Endodermal cell (in vitro differentiated cells): ENCODE measurements around the gene C1orf116. TPM values are rescaled to one million over a fixed set of nuclear protein-coding genes. Genes with fewer than 3 reads are reported as not detected.

Source experiments
- DNase-seq: peaks from one replicate; pipeline ENCODE4 v3.0.0-alpha.2; 2017
- H3K27ac ChIP-seq: 2 replicates; pipeline ENCODE4 v1.5.1; 2013; ENCODE audit warnings: mild to moderate bottlenecking, low read depth, low read length, moderate library complexity
- H3K27me3 ChIP-seq: 2 replicates; pipeline ENCODE4 v1.6.1; 2013; ENCODE audit warnings: mild to moderate bottlenecking, low read length, moderate library complexity; ENCODE audit not compliant: insufficient read depth, control insufficient read depth, poor library complexity, severe bottlenecking
- H3K36me3 ChIP-seq: 2 replicates; pipeline ENCODE4 v1.7.0; 2013; ENCODE audit warnings: mild to moderate bottlenecking, low read length, moderate library complexity; ENCODE audit not compliant: control insufficient read depth, insufficient read depth
- H3K4me1 ChIP-seq: one replicate; pipeline ENCODE4 v1.7.0; 2013; ENCODE audit warnings: low read length; ENCODE audit not compliant: control insufficient read depth, insufficient read depth
- H3K4me3 ChIP-seq: 2 replicates; pipeline ENCODE4 v1.5.1; 2013; ENCODE audit warnings: mild to moderate bottlenecking, low read length, moderate library complexity
- H3K9ac ChIP-seq: 2 replicates; pipeline ENCODE4 v1.6.1; 2013; ENCODE audit warnings: mild to moderate bottlenecking, low read length, moderate library complexity; ENCODE audit not compliant: poor library complexity, severe bottlenecking; ENCODE audit errors: extremely low read depth
- H3K9me3 ChIP-seq: 2 replicates; pipeline ENCODE4 v1.6.1; 2013; ENCODE audit warnings: mild to moderate bottlenecking, low read length, moderate library complexity; ENCODE audit not compliant: control insufficient read depth
- H3K27ac Mint-ChIP-seq: 2 replicates; pipeline ENCODE4 v1.8.0; 2020; ENCODE audit warnings: mixed read lengths
- H3K27me3 Mint-ChIP-seq: 2 replicates; pipeline ENCODE4 v1.8.0; 2021; ENCODE audit warnings: mild to moderate bottlenecking, mixed read lengths; ENCODE audit not compliant: insufficient read depth
- H3K36me3 Mint-ChIP-seq: 2 replicates; pipeline ENCODE4 v1.8.0; 2020; ENCODE audit warnings: low read depth, mixed read lengths
- H3K4me1 Mint-ChIP-seq: 2 replicates; pipeline ENCODE4 v1.8.0; 2020; ENCODE audit warnings: mixed read lengths
- H3K4me3 Mint-ChIP-seq: 2 replicates; pipeline ENCODE4 v1.8.0; 2020; ENCODE audit warnings: mild to moderate bottlenecking, moderate library complexity, mixed read lengths
- H3K9me3 Mint-ChIP-seq: 2 replicates; pipeline ENCODE4 v1.8.0; 2020; ENCODE audit warnings: mild to moderate bottlenecking, mixed read lengths
- WGBS, 2 experiments: methylation state at CpG; one replicate each; pipeline versions ENCODE4 v1.1.5 to v1.1.7; 2013; ENCODE audit warnings: missing lambda C conversion rate in 2 of 2, mixed read lengths in 1 of 2; ENCODE audit not compliant: insufficient coverage in 1 of 2, insufficient read length in 1 of 2; 5-methylcytosine and 5-hydroxymethylcytosine counted together
- total RNA-seq, 2 donors: library from RNA; stranded (reverse); fragmentation: NEBNext Ultra II Directional in 1 of 2; extraction: Animal tissue kit (Norgen Biotek cat#: 25700) in 1 of 2; gene quantifications; 2 replicates in 1 of 2; 3 replicates in 1 of 2; pipeline ENCODE4 v1.2.1, GENCODE V29; 2021
- TF ChIP-seq, protein P1 (sequence below): fragments of 200-600 bp; sonication (generic); conservative IDR thresholded peaks from 2 replicates; pipeline ENCODE4 v1.5.0; 2021; ENCODE audit warnings: antibody characterized with exemption, mild to moderate bottlenecking

Gene C1orf116
- total RNA-seq, 2 donors from 2014 or later = 0.55 to 0.60 TPM

DNA sequence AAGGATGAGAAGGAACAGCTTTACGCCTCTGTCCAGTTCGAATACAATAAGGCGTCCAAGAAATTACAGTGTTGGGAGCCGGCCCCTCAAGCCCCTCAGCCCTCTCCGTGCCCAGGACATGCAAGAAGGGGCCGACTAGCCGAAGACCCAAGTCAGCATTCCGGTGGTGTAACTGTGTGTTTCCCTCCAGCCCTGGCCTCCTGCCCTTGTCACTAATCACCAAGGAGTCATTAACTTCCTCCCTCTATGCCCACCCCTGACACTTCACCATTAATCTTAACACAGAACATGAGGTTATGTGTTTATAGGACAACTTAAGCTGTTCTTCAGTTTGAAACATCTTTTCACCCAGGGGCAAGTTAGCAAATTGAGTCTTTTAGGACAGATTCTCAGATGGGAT is 39.7 kb upstream of the C1orf116 start:
- H3K9me3 ChIP-seq = no peaks in the 10 kb centered on the region
- H3K9ac ChIP-seq = no peak overlapping the region
- H3K4me1 ChIP-seq = peaks cover 8% of the 10 kb centered on the region
- Mint-ChIP-seq H3K4me1 (peaks cover 4% of the 10 kb centered on the region), H3K36me3 (peaks cover 20% of the 10 kb centered on the region), H3K4me3 (no peak overlapping the region), H3K27ac (no peak overlapping the region), H3K27me3 (no peaks in the 10 kb centered on the region), H3K9me3 (no peaks in the 10 kb centered on the region)
- no peak overlapping the region for H3K4me3 ChIP-seq
- no peak overlapping the region for H3K27ac ChIP-seq
- peaks cover 4% of the 10 kb centered on the region for H3K36me3 ChIP-seq
- 95 to 97% methylated on average over 8 of the region's 8 CpGs for WGBS, 2 experiments
- H3K27me3 ChIP-seq = no peaks in the 10 kb centered on the region
- peak; percentile 29 for DNase-seq
- TF ChIP-seq, protein P1, sequence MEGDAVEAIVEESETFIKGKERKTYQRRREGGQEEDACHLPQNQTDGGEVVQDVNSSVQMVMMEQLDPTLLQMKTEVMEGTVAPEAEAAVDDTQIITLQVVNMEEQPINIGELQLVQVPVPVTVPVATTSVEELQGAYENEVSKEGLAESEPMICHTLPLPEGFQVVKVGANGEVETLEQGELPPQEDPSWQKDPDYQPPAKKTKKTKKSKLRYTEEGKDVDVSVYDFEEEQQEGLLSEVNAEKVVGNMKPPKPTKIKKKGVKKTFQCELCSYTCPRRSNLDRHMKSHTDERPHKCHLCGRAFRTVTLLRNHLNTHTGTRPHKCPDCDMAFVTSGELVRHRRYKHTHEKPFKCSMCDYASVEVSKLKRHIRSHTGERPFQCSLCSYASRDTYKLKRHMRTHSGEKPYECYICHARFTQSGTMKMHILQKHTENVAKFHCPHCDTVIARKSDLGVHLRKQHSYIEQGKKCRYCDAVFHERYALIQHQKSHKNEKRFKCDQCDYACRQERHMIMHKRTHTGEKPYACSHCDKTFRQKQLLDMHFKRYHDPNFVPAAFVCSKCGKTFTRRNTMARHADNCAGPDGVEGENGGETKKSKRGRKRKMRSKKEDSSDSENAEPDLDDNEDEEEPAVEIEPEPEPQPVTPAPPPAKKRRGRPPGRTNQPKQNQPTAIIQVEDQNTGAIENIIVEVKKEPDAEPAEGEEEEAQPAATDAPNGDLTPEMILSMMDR = no peak

DNA sequence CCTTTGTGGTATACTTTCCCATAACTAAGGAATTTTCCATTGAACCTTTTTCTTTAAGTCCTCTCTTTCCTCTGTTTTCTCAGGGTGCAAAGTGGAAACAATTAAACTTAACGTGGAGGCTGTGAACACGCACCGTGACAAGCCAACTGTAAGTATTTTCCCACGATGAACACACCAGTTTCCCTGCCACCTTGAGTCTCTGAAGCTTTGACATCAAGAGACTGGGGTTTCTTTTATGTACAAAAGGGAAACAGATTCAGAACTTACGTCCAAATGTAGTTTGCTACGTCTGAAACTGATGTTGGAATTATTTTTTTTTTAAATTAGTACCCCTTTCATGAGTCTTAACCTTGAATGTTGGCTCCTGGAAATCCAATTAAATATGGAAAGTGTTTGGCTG is 38.9 kb upstream of the C1orf116 start:
- Mint-ChIP-seq H3K36me3 (peaks cover 20% of the 10 kb centered on the region), H3K4me3 (no peak overlapping the region), H3K27me3 (no peaks in the 10 kb centered on the region), H3K9me3 (no peaks in the 10 kb centered on the region), H3K27ac (no peak overlapping the region), H3K4me1 (peaks cover 4% of the 10 kb centered on the region)
- H3K4me3 ChIP-seq = no peak overlapping the region
- no peak for DNase-seq
- TF ChIP-seq, protein P1 = no peak
- H3K4me1 ChIP-seq = peaks cover 8% of the 10 kb centered on the region
- H3K9me3 ChIP-seq = no peaks in the 10 kb centered on the region
- WGBS, 2 experiments = 92 to 98% methylated on average over 6 of the region's 6 CpGs
- no peak overlapping the region for H3K27ac ChIP-seq
- H3K27me3 ChIP-seq = no peaks in the 10 kb centered on the region
- H3K36me3 ChIP-seq = peaks cover 4% of the 10 kb centered on the region
- H3K9ac ChIP-seq = no peak overlapping the region

DNA sequence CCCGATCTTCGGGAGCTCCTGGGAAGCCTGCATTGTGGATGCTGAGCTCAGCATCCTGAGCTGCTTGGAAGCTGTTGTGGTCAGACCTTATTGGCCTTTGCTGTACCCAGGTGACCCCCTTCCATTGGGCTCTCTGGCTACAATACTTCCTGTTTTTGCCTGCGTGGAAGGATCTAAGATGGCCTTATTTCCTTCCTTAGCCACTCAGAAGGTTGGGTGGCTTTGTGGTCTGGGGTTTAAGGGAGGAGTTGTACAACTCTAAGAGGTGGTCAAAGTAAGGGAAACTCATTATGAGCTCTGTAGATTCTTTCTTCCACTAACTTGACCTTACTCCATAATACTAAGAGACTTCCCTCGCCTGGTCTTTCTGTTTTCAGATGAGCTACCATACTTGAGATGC is 38.3 kb upstream of the C1orf116 start:
- TF ChIP-seq, protein P1 = no peak
- Histone ChIP-seq H3K9me3 (no peaks in the 10 kb centered on the region), H3K4me3 (no peak overlapping the region), H3K4me1 (peaks cover 8% of the 10 kb centered on the region), H3K27me3 (no peaks in the 10 kb centered on the region), H3K27ac (no peak overlapping the region), H3K36me3 (peaks cover 4% of the 10 kb centered on the region), H3K9ac (no peak overlapping the region)
- no peak overlapping the region for H3K4me3 Mint-ChIP-seq
- H3K27ac Mint-ChIP-seq = no peak overlapping the region
- H3K36me3 Mint-ChIP-seq = peaks cover 20% of the 10 kb centered on the region
- H3K9me3 Mint-ChIP-seq = no peaks in the 10 kb centered on the region
- WGBS, 2 experiments = 88 to 100% methylated on average over 2 to 4 of the region's 4 CpGs
- peaks cover 1% of the 10 kb centered on the region for H3K4me1 Mint-ChIP-seq
- DNase-seq = no peak
- H3K27me3 Mint-ChIP-seq = no peaks in the 10 kb centered on the region
